ENCODE results near the gene CSNK2A2.

DNA sequence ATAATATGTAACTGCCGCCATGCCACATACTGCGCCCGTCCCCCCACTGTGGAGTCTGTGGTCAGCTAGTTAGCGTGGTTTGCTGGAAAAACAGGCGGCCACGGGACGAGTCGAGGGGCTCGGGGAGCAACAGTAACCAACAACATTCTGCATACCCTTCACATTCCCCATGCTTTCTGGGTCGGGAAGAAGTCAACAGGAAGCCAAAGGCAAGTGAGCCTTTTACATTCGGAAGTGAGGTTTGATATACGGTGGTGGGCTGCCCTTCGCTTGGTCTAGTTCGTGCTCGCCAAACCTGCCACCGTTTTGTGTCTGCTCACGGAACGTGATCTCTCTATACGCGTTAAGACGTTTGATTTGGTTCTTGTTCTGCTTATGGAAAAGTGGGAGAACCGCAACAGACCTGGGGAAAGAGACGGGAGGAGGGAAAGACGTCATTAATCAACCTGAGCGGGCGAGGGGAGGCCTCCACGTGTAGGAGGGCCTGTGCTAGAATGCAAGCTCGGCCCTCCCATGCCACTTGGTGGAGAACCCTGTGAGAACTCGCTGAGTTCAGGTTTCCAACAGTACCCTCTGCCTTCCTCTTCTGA is 39.9 kb downstream of the CSNK2A2 start:
- no peak for TF ChIP-seq CTCF (IDR thresholded peaks at IDR 0.05; ENCODE audit: insufficient read depth, low read length, poor library complexity, severe bottlenecking)
- no peak for TF ChIP-seq EZH2phosphoT487 (conservative IDR thresholded peaks at IDR 0.05; ENCODE audit: low read length)
